GM12891 (cell line): ENCODE data around the gene PPP1R13B.

Experiments
- DNase-seq: peaks from one replicate; pipeline ENCODE4 v3.0.0; 2011; ENCODE audit warnings: low spot score; ENCODE audit not compliant: insufficient read length
- FAIRE-seq: peaks from 2 replicates; lab custom pipeline; 2011; peaks lifted over from hg19 to GRCh38; lab: Jason Lieb, UNC
- PAX5 ChIP-seq: IDR thresholded peaks from 2 replicates; pipeline ENCODE4 v1.6.1; 2011; ENCODE audit warnings: low read length, moderate library complexity, mild to moderate bottlenecking; ENCODE audit not compliant: insufficient read depth, severe bottlenecking
- POLR2A ChIP-seq: IDR thresholded peaks from 2 replicates; pipeline ENCODE4 v1.6.1; 2011; ENCODE audit warnings: low read depth, low read length, control low read depth
- POLR2AphosphoS5 ChIP-seq: IDR thresholded peaks from 2 replicates; pipeline ENCODE4 v1.6.1; 2011; ENCODE audit warnings: low read depth, low read length, control low read depth
- POU2F2 ChIP-seq: IDR thresholded peaks from 2 replicates; pipeline ENCODE4 v1.6.1; 2011; ENCODE audit warnings: low read depth, mild to moderate bottlenecking, control low read depth, low read length, moderate library complexity
- SPI1 ChIP-seq: IDR thresholded peaks from 2 replicates; pipeline ENCODE4 v1.6.1; 2011; ENCODE audit warnings: low read depth, low read length, control low read depth
- TAF1 ChIP-seq: IDR thresholded peaks from 2 replicates; pipeline ENCODE4 v1.6.1; 2011; ENCODE audit warnings: low read depth, low read length, control low read depth

PPP1R13B gene

DNA sequence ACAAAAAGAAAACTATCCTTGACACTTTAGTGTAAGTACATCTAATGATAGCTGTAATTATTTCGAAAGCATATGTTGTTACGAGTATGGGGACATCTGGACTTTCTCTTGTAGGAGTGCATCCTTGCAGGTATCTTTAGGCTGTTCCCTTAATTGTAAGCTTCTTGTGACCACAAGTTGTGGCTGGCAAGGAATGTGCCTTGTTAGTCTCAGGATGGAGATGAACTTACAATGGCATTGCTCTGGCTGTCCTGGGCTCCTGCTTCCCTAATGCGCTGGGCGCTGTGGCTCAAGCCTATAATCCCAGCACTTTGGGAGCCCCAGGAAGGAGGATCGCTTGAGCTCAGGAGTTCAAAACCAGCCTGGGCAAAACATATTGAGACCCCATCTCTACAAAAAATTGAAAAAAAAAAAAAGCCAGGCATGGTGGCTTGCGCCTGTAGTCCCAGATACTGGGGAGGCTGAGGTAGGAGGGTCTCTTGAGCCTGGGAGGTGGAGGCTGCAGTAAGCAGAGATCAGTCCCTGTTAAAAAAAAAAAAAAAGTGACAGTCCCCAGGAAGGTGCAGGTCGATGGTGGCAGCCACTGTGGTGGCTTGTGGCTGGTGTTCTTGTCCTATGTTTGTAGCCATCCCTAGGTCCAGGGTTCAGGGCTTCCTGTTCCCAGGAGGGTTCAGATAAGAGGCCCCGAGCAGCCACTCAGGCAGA lies 23.7 kb upstream of the PPP1R13B start:
- TF ChIP-seq POU2F2: no peak
- no peak for TF ChIP-seq POLR2A
- no peak for TF ChIP-seq POLR2AphosphoS5
- TF ChIP-seq PAX5: no peak
- TF ChIP-seq TAF1: no peak
- no peak for TF ChIP-seq SPI1
- FAIRE-seq (no peak), DNase-seq (no peak)

DNA sequence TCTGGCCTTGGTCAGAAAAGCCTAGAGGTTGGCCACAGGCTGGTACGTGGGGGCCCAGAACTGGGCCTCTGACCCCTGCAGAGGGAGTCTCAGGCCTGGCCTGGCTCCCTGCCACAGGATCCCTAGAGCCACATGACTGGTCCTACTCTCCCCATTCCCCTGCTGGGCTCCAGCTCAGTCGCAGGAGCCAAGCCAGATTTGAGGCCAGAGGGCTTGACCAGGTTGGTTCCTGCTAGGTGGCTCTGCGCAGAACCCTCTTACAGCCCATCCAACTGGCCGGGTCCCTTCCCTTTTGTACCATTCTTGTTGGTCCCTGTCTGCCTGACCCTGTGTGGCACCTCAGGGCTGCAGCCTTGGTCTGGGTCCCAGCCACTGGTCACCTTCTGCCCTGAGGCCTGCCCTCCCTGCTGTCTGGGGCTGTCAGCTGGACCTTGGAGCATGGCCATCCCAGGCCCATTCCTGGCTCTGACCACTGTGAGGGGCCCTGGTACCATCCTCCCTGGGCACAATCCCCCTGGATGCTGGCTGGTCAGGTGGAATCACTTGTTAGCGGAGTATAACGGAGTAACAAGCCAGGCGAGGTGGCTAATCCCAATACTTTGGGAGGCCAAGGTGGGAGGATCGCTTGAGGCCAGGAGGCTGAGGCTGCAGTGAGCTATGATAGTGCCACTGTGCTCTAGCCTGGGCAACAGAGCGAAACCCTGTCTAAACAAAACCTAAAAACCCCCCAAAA lies 22.9 kb upstream of the PPP1R13B start:
- DNase-seq (no peak), FAIRE-seq (no peak)
- no peak for TF ChIP-seq POU2F2

DNA sequence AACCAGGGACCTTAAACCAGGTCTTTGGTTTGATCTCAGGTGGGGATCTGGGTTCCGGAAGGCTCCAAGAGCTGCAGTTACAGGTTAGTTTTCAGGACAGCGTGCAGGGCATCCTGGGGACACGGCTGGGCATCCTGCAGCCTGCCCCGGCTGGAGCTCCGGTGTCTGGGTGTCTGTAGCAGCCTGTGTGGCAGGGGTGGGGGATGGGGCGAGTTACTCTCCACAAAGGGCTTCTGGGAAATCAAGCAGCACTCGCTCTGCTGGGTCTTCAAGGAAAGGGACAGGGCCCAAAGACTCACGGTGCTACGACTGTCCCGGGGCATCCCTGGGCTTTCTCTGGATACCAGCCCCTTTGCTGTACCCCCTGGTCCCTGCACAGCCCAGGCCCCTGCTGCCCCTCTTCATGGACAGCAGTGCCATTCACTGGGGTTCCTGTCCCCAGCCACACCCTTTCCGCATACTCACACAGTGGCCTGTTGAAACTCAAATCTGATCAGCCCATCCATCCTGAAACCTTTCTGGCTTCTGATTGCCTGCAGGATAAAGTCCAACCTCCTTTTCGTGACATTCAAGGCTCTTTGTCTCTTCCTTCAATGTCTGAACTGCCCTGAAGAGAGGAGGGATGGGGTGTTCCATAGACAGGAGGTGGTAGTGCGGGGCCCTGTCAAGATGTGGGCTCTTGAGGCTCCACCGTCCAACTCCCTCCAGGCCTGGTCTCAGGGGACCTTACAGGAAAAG lies 22.2 kb upstream of the PPP1R13B start:
- FAIRE-seq: no peak
- DNase-seq: no peak
- TF ChIP-seq SPI1: no peak
- TF ChIP-seq POLR2A: no peak
- TF ChIP-seq POU2F2: no peak
- no peak for TF ChIP-seq POLR2AphosphoS5
- no peak for TF ChIP-seq PAX5
- TF ChIP-seq TAF1: no peak

DNA sequence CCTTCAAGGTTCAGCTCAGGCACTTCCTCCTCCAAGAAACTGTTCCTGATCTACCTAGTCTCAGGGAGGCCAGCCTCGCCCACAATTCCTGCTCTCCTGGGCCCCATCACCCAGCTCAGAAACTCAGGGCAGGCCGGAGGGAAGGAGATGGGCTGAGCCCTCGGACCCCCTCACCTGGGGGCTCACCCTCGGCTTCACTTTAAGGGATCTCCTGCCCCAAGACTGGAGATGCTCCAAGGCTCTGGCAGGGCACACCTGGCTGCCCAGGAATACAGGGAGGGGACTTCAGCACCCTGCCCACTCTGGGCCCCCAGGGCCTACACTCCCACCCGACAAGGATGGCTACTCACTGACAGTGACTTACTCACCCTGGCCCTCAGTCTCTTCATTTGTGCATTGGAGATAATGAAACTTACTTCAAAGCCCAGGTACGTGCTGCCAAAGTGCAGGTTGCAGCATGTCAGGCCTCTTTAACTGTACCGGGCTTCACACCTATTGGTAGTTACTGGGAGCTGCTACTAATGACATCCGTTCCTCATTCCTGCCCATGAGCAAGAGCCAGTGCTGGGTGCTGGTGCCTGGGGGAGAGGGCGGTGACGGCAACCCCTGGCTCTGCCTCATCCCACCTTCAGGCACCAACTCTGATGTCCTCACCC lies 21.0 kb upstream of the PPP1R13B start:
- TF ChIP-seq SPI1 (no peak), POLR2AphosphoS5 (no peak), POU2F2 (no peak), POLR2A (no peak), PAX5 (no peak)
- FAIRE-seq (no peak), DNase-seq (no peak)

DNA sequence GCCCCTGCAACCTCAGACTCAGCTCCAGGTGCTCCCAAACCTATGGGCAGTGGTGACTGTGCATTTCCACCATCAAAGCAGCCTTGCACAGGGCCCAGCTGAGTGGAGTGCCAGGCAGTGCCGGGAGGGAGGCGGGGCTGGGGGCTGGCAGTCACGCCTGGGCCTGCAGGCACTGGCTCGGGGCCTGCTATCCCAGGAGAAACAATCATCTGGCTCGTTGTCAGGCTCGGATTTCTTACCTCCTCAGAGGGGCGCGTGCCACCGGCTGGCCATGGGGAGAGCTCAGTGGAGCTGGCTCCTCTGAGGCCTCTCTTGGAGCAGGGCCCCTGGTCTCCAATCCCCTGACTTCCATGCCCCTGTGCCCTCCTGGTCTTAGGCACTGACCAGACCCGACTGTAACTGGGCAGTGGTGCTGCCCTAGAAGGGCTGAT lies 20.2 kb upstream of the PPP1R13B start:
- FAIRE-seq: no peak
- TF ChIP-seq POLR2AphosphoS5: no peak
- TF ChIP-seq TAF1: no peak
- no peak for TF ChIP-seq POLR2A
- no peak for TF ChIP-seq SPI1
- TF ChIP-seq PAX5: no peak
- TF ChIP-seq POU2F2: no peak
- DNase-seq: no peak

DNA sequence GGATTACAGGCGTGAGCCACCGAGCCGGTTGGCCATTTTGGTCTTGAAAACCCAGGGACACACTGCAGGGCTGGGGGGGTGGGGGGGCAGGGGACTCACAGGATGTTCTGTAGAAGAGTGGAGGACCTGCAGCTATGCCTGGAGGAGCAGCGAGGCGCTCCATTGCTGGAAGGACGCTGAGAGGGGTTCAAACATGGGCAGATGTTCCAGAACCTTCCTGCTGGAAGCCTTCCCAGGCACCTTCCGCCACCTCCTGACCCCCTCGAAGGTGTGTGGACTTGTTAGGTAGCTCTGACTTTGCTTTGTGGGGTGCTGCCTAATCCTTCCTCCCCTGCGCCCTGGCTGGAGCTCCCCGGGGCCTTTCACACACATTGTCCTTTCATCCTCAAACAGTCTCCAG lies 19.6 kb upstream of the PPP1R13B start:
- FAIRE-seq (no peak), DNase-seq (no peak)
- TF ChIP-seq SPI1: no peak
- TF ChIP-seq POU2F2: no peak
- no peak for TF ChIP-seq PAX5

DNA sequence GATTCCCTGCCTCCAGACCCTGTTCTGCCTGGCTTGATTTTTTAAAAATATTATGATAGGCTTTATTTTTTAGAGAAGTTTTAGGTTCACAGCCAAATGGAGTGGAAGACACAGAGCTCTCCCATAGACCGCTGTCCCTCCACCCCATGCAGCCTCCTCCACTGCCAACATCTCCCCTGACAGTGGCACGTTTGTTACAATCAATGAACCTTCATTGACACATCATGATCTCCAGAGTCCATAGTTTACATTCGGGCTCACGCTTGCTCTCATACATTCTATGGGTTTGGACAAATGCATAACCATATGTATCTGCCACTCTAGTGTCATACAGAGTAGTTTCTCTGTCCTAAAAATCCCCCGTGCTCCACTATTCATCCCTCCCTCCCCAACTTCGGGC lies 15.9 kb upstream of the PPP1R13B start:
- TF ChIP-seq PAX5 (no peak), POU2F2 (no peak), SPI1 (no peak), TAF1 (no peak), POLR2A (no peak), POLR2AphosphoS5 (no peak)
- DNase-seq (no peak), FAIRE-seq (no peak)

DNA sequence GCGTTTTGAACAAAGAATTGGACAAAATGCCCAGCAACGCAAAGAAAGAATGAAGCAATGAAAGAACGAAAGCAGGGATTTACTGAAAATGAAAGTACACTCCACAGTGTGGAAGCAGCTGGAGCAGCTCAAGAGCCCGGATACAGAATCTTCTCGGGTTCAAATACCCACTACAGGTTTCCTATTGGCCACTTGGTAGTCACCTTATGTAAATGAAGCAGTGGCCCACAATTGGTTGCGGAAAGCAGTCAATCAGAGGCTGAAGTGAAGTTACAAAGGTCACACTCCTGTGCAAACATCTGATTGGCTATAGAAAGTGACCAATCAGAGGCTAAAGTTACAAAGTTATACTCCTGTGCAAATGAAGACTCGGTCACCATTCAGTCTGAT lies 15.0 kb upstream of the PPP1R13B start:
- DNase-seq (no peak), FAIRE-seq (no peak)
- TF ChIP-seq POLR2A: no peak
- no peak for TF ChIP-seq POU2F2
- TF ChIP-seq PAX5: no peak
- TF ChIP-seq TAF1: no peak
- no peak for TF ChIP-seq POLR2AphosphoS5
- no peak for TF ChIP-seq SPI1

DNA sequence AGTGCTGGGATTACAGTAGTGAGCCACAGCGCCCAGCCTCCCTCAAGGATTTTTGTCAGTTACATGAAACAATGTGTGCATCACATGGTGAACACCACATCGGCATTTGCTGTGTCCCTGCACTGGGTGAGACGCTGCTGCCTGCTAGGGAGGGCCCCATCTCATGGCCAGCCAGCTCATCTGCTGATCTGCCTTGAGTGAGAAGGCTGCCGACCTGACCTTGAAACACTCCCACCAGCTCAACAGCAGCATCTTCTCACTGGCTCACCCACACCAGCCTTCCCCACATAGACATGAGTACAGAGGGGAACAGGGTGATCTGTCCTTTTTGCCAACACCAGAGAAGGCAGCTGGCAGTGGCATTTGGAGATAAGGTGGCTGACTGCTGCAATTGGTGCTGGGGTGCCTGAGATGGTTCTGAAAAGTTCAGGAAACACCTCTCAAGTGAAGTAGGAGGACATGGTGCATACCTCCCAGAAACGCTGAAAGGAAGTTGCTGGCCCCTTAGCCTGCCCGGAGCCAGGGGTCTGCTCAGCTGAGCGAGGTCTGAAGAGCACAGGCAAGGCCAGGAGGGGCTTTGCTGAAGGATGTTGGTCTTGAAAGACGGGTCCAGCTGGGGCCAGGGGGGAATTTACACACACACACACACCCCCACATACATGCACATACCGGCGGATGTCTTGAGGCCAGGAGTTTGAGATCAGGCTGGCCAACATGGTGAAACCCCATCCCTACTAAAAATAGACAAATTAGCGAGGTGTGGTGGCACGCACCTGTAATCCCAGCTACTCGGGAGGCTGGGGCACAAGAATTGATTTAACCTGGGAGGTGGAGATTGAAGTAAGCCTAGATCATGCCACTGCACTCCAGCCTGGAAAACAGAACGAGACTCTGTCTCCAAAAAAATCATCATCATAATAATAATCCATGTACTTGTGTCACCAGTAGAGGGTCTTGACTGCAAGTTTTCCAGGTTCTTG lies 14.3 kb upstream of the PPP1R13B start:
- TF ChIP-seq POLR2AphosphoS5: no peak
- no peak for TF ChIP-seq POU2F2
- TF ChIP-seq PAX5: no peak
- no peak for TF ChIP-seq TAF1
- TF ChIP-seq SPI1: no peak
- DNase-seq: no peak
- no peak for FAIRE-seq
